ENCODE data around the gene GPR179.
A peak's percentile ranks its signal among the peaks of the same experiment; 100 is the strongest.
"Not testable (repeated sequence)": the region's sequence is repeated elsewhere in the genome, so short reads cannot be mapped to it uniquely, and the experiment has no call there.

GPR179 gene

GRCh38 chr17:38322156-38322779 is 21.5 kb downstream of the GPR179 start:
- DNase-seq = peak; percentile 74 to 79

DNA sequence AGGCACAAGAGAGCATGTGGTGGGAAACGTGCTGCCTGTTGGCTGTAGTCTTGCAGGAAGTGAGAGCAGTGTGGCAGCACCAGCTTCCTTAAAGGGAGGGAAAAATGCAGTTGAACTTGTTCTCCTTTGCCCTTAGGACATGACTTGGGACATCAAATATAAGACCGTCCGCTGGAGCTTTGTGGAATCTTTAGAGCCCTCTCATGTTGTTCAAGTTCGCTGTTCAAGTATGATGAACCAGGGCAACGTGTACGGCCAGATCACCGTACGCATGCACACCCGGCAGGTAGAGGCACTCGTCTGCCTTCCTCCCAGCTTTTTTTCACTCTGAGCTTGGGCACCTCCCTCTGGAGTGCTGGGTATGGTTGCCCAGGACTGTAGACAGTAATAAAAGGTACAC is 23.3 kb downstream of the GPR179 start:
- DNase-seq = no peak

DNA sequence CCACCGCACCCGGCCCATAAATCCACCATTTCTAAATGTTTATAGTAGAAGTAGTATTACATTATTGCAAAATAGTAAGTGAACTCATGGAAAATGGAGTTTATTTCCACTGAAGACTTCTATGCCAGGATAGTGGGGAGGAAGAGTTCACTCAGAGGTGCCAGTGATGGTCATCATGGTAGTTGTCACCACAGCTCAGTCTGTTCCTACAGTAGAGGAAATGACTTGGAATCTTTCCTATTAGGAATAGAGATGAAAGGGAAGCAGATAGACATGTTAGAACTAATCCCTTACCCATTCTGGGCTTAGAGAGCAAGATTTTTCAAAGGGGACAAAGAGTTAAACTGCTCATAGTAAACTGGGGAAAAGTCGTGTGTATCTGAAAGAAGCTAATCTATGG is 26.7 kb downstream of the GPR179 start:
- no peak for DNase-seq

GRCh38 chr17:38315497-38315896 is 28.3 kb downstream of the GPR179 start:
- no peak for DNase-seq

DNA sequence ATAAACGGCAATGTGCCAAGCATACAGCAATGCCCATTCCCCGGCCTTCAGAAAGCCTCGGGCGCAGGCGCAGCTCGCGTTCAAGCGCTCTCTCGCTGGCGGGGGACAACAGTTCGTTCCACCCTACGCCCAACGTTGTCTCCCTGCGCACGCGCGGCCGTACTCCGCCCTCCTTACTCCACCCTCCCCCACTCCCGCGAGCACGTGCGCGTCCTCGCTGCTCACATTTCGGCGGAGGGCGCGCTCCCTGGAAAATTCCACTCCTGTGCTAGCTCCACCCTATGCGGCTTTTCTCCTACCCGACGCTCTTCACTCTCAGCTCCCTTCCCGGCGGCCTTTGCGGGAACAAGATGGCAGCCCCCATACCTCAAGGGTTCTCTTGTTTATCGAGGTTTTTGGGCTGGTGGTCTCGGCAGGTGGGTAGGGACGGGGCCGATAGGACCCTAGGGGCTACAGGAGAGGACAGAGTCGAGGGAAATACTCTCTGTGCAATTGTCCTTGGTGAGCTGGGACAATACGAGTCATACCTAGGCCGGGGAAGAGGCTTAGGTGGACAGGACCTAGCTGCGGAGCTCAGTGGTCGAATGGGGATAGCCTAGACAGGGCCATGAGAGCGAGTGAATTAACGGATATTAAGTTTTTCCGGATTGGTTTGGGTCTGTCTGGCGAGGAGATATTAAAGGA is 46.8 kb downstream of the GPR179 start, which contains the start of gene MRPL45:
MRPL45 (plus strand) TSS at position 335 of the 684 bp plus-strand sequence; CDS start at position 351, 16 bp downstream.
- peak; percentile 93 to 94 for DNase-seq

DNA sequence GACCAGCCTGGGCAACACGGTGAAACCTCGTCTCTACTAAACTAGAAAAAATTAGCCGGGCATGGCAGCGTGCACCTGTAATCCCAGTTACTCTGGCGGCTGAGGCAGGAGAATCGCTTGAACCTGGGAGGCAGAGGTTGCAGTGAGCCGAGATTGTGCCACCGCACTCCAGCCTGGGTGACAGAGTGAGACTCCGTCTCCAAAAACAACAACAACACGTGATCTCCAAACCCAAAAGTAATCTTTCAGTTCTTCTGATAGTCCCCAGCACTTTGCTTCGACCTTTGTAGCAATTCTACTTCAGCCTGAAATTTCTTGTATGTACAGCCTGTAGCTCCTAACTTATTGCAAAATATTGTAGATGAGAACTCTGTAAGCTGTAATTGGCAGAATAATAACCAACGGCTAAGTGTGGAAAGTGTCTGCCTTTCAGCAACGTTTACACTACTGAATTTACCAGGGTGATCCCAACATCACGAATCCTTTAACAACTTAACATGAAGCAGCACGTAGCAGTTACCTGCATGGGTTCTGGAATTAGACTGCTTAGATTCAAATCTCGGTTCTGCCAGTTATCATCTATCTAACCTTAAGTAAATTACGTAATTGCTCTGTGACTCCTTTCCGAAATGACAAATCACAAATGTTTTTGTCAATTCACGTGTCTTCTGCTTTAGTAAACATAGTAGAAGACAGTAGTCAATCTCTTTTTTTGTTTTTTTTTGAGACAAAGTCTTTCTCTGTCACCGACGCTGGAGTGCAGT is 48.0 kb downstream of the GPR179 start:
- not testable (repeated sequence) for DNase-seq

GRCh38 chr17:38289760-38290159 is 54.0 kb downstream of the GPR179 start:
- DNase-seq = not testable (repeated sequence)

GRCh38 chr17:38288217-38288827 is 55.4 kb downstream of the GPR179 start:
- not testable (repeated sequence) for DNase-seq

DNA sequence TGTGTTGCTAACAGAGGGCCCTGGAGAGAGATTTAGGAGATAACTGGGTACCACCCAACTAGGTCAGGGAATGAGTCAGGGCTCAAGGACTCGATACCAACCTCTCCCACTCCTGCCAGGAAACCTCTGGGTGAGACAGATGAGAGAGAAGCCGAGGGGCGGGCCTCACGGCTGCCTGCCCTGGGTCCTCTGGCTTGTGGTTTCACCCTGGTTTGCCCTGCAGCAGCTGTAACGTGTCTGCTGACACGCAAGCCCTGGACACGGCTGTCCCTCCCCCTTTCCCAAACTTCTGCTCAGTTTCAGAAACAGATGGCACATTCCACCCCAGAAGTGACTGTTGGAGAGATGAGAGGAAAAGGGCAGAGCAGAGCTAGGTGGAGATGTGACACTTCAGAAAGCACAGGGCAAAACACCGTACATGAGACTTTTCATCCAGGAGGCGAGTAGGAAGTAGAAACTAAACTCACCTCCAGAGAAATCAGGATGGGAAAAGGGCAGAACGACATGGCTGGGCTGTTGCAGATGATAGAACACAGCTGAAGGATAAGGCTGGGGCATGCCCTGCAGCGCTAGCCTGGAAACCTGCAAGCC is 57.2 kb downstream of the GPR179 start:
- peak; percentile 11 to 29 for DNase-seq

DNA sequence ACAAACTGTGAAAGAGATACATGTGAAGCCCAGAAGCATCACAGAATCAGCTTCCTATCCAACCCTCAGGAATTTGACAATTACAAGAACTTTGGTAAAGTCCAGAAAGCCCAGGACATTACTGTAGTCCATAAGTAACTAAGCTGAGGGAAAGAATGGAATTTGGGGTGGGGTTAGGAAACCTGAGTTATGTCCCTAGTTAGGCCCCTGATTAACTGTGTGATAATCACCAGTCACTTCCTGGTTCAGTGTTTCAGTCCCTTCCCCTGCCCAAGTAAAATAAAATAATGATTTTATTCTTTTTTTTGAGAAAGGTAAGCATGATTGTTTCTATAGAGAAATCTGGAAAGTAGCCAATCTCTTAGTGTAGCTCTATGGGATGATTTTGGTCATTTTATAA is 57.8 kb downstream of the GPR179 start:
- DNase-seq = not testable (repeated sequence)
